ENCODE results near the gene PTPRN2.
"Not testable (repeated sequence)": the region's sequence is repeated elsewhere in the genome, so short reads cannot be mapped to it uniquely, and the experiment has no call there.

Gene PTPRN2

GRCh38 chr7:157599491-157599890 lies 988.1 kb downstream of the PTPRN2 start:
- FAIRE-seq (no peak), DNase-seq (ENCODE audit: insufficient read length, low spot score) (no peak)

GRCh38 chr7:157597562-157597961 lies 990.1 kb downstream of the PTPRN2 start:
- FAIRE-seq (no peak), DNase-seq (ENCODE audit: insufficient read length, low spot score) (no peak)

GRCh38 chr7:157596881-157597280 lies 990.7 kb downstream of the PTPRN2 start:
- no peak for DNase-seq (ENCODE audit: insufficient read length, low spot score)
- FAIRE-seq: no peak

GRCh38 chr7:157596471-157596870 lies 991.2 kb downstream of the PTPRN2 start:
- FAIRE-seq: no peak
- DNase-seq (ENCODE audit: insufficient read length, low spot score): no peak

GRCh38 chr7:157596026-157596425 lies 991.6 kb downstream of the PTPRN2 start:
- FAIRE-seq (no peak), DNase-seq (ENCODE audit: insufficient read length, low spot score) (no peak)

DNA sequence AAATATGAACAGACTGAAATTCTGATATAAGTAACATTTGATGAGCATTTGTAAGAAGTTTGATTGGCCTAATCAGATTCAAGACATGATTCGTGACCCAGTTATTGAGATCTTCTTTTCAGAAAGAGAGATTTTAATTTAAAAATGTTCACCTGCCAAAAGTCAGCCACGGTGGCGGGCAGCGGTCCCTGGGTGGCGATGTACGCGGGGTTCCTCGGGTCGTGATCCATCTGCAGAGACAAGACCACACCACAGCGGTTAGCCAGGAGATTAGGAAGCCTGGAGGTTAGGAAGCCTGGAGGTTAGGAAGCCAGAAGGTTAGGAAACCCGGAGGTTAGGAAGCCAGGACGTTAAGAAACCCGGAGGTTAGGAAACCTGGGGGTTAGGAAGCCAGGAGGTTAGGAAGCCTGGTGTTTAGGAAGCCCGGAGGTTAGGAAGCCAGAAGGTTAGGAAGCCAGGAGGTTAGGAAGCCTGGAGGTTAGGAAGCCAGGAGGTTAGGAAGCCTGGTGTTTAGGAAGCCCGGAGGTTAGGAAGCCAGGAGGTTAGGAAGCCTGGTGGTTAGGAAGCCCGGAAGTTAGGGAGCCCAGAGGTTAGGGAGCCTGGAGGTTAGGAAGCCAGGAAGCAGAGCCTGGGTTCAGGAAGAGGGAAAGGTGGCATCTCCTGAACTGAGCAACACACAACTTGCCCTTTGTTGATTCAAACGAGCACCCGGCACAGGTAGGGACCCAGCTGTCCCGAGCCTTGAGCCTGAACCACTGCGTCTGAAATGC lies 992.4 kb downstream of the PTPRN2 start:
- FAIRE-seq: no peak

GRCh38 chr7:157594306-157594705 lies 993.3 kb downstream of the PTPRN2 start:
- FAIRE-seq (no peak), DNase-seq (ENCODE audit: insufficient read length, low spot score) (no peak)

More for the DNA sequence above, 992.4 kb downstream of the PTPRN2 start:
- no peak for DNase-seq (ENCODE audit: insufficient read length, low spot score)

DNA sequence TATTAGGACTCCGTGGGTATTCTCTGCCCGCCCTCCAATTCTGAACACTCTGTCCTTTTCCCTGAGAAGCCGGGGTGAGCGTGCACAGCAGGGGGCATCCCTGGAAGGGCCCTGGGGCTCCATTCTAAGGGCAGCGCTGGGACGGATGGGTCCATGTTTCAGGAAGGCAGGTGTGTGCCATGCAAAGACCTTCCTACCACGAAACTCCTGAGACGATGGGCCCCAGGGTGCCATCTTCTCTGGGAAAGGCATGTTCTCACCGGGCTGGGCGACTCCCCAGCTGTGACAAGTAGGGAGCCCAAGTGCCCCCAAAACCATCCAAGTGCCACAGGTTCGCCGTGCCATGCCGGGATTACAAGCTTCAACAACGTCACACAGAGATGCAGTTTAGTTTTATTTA lies 994.1 kb downstream of the PTPRN2 start:
- no peak for DNase-seq (ENCODE audit: insufficient read length, low spot score)
- FAIRE-seq: no peak

DNA sequence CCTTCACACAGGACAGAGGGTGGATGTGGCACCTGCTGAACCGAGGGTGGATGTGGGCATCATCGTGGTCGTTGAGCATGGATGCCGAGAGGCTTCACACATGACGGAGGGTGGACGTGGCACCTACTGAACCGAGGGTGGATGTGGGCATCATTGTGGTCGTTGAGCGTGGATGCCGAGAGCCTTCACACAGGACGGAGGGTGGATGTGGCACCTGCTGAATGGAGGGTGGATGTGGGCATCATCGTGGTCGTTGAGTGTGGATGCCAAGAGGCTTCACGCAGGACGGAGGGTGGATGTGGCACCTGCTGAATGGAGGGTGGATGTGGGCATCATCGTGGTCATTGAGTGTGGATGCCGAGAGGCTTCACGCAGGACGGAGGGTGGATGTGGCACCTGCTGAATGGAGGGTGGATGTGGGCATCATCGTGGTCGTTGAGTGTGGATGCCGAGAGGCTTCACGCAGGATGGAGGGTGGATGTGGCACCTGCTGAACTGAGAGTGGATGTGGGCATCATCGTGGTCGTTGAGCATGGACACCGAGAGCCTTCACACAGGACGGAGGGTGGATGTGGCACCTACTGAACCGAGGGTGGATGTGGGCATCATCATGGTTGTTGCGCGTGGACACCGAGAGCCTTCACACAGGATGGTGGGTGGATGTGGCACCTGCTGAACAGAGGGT lies 994.8 kb downstream of the PTPRN2 start:
- DNase-seq (ENCODE audit: insufficient read length, low spot score); FAIRE-seq: not testable (repeated sequence)

DNA sequence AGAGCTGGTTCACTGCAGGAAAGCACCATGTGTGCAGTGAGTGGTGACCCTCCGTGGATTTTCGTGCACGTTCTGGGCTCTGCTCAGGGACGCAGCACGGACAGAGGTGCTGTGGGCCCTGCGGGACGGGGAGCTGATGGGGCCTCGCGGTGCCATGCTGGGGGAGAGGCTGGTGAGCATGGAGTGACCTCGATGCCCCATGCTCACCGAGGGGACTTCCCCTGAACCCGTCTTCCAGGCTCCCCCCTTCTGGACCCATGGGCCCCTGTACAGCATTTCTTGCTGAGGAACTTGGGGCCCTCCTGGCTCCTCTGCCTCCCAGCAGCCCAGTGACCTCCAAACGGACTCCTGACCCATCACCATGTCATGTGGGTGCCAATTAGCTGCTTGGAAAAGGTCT lies 997.1 kb downstream of the PTPRN2 start:
- DNase-seq (ENCODE audit: insufficient read length, low spot score): no peak
- no peak for FAIRE-seq

GRCh38 chr7:157589680-157590079 lies 997.9 kb downstream of the PTPRN2 start:
- FAIRE-seq: no peak
- DNase-seq (ENCODE audit: insufficient read length, low spot score): no peak

DNA sequence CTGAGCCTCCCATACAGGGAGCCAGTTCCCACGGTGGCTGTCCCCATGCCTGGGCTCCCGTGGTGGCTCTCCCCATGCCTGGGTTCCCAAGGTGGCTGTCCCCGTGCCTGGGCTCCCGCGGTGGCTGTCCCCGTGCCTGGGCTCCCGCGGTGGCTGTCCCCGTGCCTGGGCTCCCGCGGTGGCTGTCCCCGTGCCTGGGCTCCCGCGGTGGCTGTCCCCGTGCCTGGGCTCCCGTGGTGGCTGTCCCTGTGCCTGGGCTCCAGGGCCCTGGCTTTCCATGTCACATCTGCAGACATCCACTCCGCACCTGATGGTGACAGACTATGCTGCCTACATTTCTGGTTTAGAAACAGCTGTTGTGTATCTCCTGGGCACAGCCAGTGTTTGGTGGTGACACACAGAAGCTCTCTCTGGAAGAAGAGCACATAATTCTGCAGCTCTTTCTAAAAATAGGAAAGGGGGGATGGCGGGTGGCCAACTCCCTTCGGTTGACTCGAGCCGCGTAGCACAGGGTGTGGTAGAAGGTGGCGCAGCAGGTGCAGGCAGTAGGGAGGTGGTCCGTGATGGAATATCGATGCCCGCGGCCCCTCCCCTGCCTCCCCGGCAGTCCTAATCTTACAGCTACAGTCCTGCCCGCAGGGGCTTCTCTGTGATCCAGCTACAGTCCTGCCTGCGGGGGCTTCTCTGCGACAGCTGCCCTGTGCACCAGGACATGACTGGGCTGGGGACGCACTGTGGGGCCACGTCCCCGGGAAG lies 999.6 kb downstream of the PTPRN2 start:
- no peak for FAIRE-seq
- DNase-seq (ENCODE audit: insufficient read length, low spot score): no peak

DNA sequence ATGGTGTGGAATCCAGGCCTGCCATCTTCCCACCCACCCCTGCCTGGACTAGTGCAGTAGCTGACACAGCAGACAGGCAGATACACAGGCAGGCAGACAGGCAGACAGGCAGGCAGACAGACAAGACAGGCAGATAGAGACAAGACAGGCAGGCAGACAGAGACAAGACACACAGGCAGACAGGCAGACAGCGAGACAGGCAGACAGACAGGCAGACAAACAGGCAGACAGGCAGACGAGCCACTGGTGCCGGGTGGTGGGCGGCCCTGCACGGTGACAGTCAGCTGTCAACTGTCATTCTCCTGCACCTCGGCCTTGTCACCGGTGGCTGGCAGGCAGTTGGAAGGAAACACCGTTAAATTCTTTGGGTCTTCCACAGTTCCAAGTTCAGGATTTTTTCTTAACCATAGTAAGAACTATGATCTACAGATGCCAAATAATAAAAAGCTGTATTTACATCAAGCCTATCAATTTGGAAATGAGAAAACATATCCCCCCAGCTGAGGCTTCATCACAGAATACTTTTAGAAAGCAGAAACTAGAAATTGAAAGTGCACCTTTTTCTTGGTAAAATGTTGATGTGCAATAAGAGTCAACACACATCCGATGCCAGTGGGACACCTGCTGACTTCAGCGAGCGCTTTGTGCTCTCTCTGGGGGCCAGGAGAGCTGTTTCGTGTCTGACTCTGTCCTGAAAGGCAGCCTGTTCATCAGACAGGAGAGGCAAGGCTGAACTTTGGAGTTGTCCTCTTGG lies 1000.4 kb downstream of the PTPRN2 start:
- DNase-seq (ENCODE audit: insufficient read length, low spot score): no peak
- FAIRE-seq: no peak

GRCh38 chr7:157586426-157586955 lies 1001.1 kb downstream of the PTPRN2 start:
- FAIRE-seq (no peak), DNase-seq (ENCODE audit: insufficient read length, low spot score) (no peak)

DNA sequence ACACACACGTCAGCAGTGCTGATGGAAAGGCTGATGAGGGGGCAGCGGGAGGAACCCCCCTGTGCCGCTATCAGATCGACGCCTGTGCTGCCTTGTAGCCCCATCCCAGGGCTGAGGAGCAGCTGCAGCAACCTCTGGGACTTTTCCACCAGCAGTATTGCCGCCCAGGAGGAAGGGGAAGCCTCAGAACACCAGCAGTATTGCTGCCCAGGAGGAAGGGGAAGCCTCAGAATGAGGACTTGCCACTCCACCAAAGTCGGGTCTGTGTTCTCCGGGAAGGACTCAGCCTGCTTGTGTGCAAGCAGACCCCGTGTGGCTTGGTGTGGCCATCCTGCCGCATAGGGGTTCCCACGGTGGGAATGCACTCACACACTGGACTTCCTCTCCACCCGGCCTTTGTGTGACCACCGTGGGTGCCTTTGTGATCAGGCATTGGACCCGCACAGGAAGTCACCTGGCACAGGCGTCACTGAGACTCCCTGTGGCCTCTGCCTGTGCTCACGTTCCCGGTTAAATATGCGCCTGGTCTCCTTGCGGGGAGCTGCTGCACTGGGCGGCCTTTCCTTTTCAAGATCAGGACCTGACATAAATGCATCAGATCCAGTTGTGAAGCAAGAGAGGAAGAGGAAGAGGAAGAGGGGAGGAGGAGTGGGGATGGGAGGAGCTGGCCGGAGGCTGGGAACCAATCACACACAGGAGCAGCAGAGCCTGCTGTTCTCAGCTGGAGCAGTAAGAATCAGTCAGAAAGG lies 1002.3 kb downstream of the PTPRN2 start:
- DNase-seq (ENCODE audit: insufficient read length, low spot score) (no peak), FAIRE-seq (no peak)

DNA sequence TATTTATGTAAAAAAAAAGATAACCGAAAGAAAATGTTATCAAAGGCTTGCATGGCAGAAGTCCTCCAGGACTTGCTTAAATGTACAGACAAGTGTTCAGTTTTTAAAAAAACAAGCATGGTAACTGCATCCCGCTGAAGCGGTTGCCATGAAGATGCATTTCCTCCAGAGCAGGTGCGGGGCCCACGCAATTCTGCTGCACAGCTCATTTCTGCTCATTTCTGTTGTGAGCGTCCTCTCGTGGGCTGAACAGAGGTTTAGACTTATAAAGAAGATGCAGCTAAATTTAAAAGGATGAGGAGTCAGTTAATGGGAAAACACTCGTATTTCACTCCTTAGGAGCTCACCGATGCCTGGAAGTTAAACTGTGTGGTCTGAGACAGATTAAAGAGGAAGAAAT lies 1003.2 kb downstream of the PTPRN2 start:
- FAIRE-seq: no peak
- no peak for DNase-seq (ENCODE audit: insufficient read length, low spot score)

DNA sequence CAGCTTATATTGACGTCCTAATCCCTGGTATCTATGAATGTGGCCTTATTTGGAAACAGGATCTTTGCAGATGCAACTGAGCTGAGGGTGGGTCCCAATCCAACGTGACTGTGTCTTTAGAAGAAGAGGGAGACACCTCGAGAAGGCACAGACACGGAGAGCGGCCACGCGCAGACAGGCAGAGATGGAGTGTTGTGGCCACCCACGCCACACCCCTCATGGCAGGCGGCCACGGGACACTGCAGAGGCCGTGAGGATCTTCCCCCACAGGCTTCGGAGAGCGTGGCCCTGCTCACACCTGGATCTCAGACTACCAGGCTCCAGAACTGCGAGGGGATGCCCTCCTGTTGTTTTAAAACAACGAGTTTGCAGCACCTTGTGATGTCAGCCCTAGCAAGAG lies 1005.9 kb downstream of the PTPRN2 start:
- DNase-seq (ENCODE audit: insufficient read length, low spot score) (no peak), FAIRE-seq (no peak)

DNA sequence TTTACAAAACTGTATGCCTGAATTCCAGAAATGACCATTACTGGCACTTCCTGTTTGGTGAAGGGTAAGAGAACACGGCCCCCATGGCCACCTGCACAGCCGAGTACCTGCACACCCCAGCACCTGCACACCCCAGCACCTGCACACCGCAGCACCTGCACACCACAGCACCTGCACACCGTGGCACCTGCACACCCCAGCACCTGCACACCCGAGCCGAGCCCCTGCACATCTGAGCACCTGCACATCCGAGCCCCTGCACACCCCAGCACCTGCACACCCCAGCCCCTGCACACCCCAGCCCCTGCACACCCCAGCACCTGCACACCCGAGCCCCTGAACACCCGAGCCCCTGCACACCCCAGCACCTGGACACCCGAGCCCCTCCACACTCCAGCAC lies 1007.3 kb downstream of the PTPRN2 start:
- DNase-seq (ENCODE audit: insufficient read length, low spot score): no peak
- no peak for FAIRE-seq

DNA sequence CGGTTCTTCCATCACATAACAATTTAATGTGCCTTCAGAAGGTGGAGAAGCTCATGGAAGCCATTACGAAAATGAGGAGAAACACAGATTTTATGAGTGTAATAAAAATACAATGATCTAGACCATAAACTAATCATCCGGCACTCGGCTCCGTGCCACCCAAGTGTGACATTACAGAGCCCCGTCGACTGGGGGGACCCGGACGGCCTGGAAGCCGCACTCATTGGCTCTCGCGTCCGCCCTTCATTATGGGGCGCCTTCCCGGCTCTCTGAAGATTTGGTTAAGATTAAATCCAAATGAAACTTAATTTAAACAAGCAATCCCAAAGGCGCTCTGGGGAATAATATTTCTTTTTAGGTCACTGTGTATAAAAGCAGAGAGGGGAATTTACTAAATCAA lies 1008.2 kb downstream of the PTPRN2 start:
- DNase-seq (ENCODE audit: insufficient read length, low spot score) (no peak), FAIRE-seq (no peak)

DNA sequence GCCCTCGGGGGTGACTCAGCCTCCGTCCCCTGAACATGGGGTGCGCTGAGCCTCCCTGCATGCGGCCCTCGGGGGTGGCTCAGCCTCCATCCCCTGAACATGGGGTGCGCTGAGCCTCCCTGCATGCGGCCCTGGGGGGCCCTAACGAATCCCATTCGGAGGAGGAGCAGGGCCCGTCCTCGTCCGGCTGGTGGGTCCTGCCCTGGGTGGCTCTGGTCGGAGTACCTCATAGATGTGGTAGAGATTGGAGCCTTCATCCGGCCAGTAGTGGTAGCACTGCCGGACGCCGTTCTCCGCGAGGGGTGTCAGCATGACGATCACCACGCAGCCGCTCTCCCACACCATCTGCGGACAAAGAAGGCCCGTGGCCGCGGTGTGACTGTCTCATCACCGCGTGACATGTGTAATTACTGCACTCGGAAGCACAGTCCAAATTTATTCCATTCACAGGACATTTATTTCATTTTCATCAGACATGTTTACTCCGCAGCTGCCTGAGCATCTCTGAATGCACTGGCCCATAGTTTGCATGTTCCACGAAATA lies 1009.8 kb downstream of the PTPRN2 start:
- DNase-seq (ENCODE audit: insufficient read length, low spot score) (no peak), FAIRE-seq (no peak)
